HEK293 (cell line): ENCODE data around the gene DOK6.

ENCODE experiments used
- CTCF ChIA-PET: fragments of 350-600 bp; formaldehyde crosslinking; extraction: SDS; loops from one replicate; lab custom pipeline; 2021; ENCODE audit warnings: antibody characterized with exemption; lab: Yijun Ruan, JAX
- POLR2A ChIA-PET: fragments of 300-600 bp; formaldehyde crosslinking; extraction: SDS; loops from one replicate; lab custom pipeline; 2020; ENCODE audit warnings: antibody characterized with exemption, inconsistent platforms; lab: Yijun Ruan, JAX
- H3K27ac ChIP-seq: fragments of 200-500 bp; sonication (Bioruptor generic); 2 replicates; pipeline ENCODE4 v1.5.1; 2014; ENCODE audit warnings: low read depth, low read length, control low read depth, inconsistent platforms; ENCODE audit errors: extremely low read depth
- H3K36me3 ChIP-seq, 2 experiments: fragments of 200-500 bp in 1 of 2; sonication (Bioruptor generic) in 1 of 2; 1 replicate in 1 of 2; 2 replicates in 1 of 2; pipeline ENCODE4 v1.5.1; 2014 to 2017; ENCODE audit warnings: inconsistent platforms in 2 of 2, low read length in 2 of 2; ENCODE audit not compliant: control insufficient read depth in 2 of 2, insufficient read depth in 1 of 2
- H3K4me1 ChIP-seq: fragments of 200-500 bp; sonication (Bioruptor generic); 2 replicates; pipeline ENCODE4 v1.5.1; 2014; ENCODE audit warnings: mild to moderate bottlenecking, low read length, inconsistent platforms; ENCODE audit not compliant: control insufficient read depth, insufficient read depth
- H3K4me3 ChIP-seq: 2 replicates; pipeline ENCODE4 v1.5.1; 2011; ENCODE audit warnings: low read depth, mild to moderate bottlenecking, control low read depth, low read length, moderate library complexity
- H3K9me3 ChIP-seq: fragments of 200-500 bp; sonication (Bioruptor generic); 2 replicates; pipeline ENCODE4 v1.5.1; 2014; ENCODE audit warnings: low read depth, low read length, inconsistent platforms; ENCODE audit not compliant: control insufficient read depth, insufficient read depth
- BCL11B ChIP-seq: fragments of 450-650 bp; formaldehyde crosslinking; IDR thresholded peaks from 2 replicates; pipeline ENCODE4 v1.5.1; 2016; ENCODE audit warnings: low read depth, missing biosample characterization, missing genetic modification characterization
- EGR2 ChIP-seq: fragments of 450-650 bp; formaldehyde crosslinking; IDR thresholded peaks from 2 replicates; pipeline ENCODE4 v1.5.1; 2016; ENCODE audit warnings: low read depth, missing biosample characterization, missing genetic modification characterization
- FEZF1 ChIP-seq: fragments of 450-650 bp; formaldehyde crosslinking; IDR thresholded peaks from 2 replicates; pipeline ENCODE4 v1.5.1; 2016; ENCODE audit warnings: missing biosample characterization, missing genetic modification characterization
- OVOL3 ChIP-seq: fragments of 450-650 bp; formaldehyde crosslinking; IDR thresholded peaks from 2 replicates; pipeline ENCODE4 v1.5.1; 2016; ENCODE audit warnings: missing biosample characterization, missing genetic modification characterization
- TCF7L2 ChIP-seq: IDR thresholded peaks from 2 replicates; pipeline ENCODE4 v1.6.1; 2011; ENCODE audit warnings: low read depth, mild to moderate bottlenecking, inconsistent platforms, low read length, moderate library complexity, borderline replicate concordance
- TRIM28 ChIP-seq: IDR thresholded peaks from 2 replicates; pipeline ENCODE4 v1.6.1; 2011; ENCODE audit warnings: low read length, control low read depth, borderline replicate concordance
- ZBTB20 ChIP-seq: fragments of 450-650 bp; formaldehyde crosslinking; IDR thresholded peaks from 2 replicates; pipeline ENCODE4 v1.5.1; 2016; ENCODE audit warnings: missing biosample characterization, missing genetic modification characterization
- ZNF18 ChIP-seq: fragments of 450-650 bp; formaldehyde crosslinking; IDR thresholded peaks from 2 replicates; pipeline ENCODE4 v1.5.1; 2016; ENCODE audit warnings: missing biosample characterization, missing genetic modification characterization
- ZNF214 ChIP-seq: fragments of 450-650 bp; formaldehyde crosslinking; IDR thresholded peaks from 2 replicates; pipeline ENCODE4 v1.5.1; 2017; ENCODE audit warnings: missing biosample characterization, mild to moderate bottlenecking, missing genetic modification characterization, borderline replicate concordance
- ZNF23 ChIP-seq: fragments of 450-650 bp; formaldehyde crosslinking; IDR thresholded peaks from 2 replicates; pipeline ENCODE4 v1.5.1; 2016; ENCODE audit warnings: missing biosample characterization, missing genetic modification characterization, borderline replicate concordance
- ZNF48 ChIP-seq: fragments of 450-650 bp; formaldehyde crosslinking; IDR thresholded peaks from 2 replicates; pipeline ENCODE4 v1.5.1; 2016; ENCODE audit warnings: missing biosample characterization, missing genetic modification characterization
- ZNF571 ChIP-seq: fragments of 450-650 bp; formaldehyde crosslinking; IDR thresholded peaks from 2 replicates; pipeline ENCODE4 v1.5.0; 2017; ENCODE audit warnings: missing biosample characterization, missing genetic modification characterization
- ZNF623 ChIP-seq: fragments of 450-650 bp; formaldehyde crosslinking; IDR thresholded peaks from 2 replicates; pipeline ENCODE4 v1.5.1; 2016; ENCODE audit warnings: missing biosample characterization, missing genetic modification characterization
- ZNF791 ChIP-seq: fragments of 450-650 bp; formaldehyde crosslinking; IDR thresholded peaks from 2 replicates; pipeline ENCODE4 v1.5.1; 2016; ENCODE audit warnings: missing biosample characterization, missing genetic modification characterization
- ZNF830 ChIP-seq: fragments of 450-650 bp; IDR thresholded peaks from 2 replicates; pipeline ENCODE4 v1.5.0; 2018; ENCODE audit warnings: missing biosample characterization, missing genetic modification characterization, low read depth, mild to moderate bottlenecking, moderate library complexity
- ZNF843 ChIP-seq: fragments of 450-650 bp; formaldehyde crosslinking; IDR thresholded peaks from 2 replicates; pipeline ENCODE4 v1.5.1; 2016; ENCODE audit warnings: missing biosample characterization, missing genetic modification characterization
- ZSCAN5A ChIP-seq: fragments of 450-650 bp; formaldehyde crosslinking; IDR thresholded peaks from 2 replicates; pipeline ENCODE4 v1.5.1; 2016; ENCODE audit warnings: missing biosample characterization, missing genetic modification characterization
- TF ChIP-seq, protein P1 (sequence below): fragments of 450-650 bp; formaldehyde crosslinking; IDR thresholded peaks from 2 replicates; pipeline ENCODE4 v1.5.1; 2016; ENCODE audit warnings: missing biosample characterization, missing genetic modification characterization
- TF ChIP-seq, protein P2 (sequence below): fragments of 450-650 bp; formaldehyde crosslinking; IDR thresholded peaks from 2 replicates; pipeline ENCODE4 v1.5.1; 2016; ENCODE audit warnings: missing biosample characterization, missing genetic modification characterization

DOK6 gene

DNA sequence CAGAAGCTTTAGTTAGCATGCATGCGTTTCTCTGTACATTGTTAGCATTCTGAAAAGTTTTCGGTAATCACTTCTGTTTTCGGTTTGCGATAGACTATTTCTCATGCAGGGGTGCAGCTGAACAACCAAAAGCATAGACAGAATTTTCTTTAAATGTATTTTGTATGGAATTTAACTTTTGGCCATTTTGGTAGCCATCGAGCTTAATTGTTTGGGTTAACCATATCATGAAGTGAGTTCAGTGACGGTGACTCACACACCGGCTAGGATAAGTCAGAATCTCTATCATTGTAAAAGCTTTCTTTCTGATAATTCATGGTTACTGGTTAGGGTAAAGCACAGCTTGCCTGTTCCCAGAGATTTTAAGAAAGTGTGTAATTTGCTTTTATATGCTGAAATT, 439.8 kb downstream of the DOK6 start:
- CTCF ChIA-PET, result interaction anchor here (0.7 kb wide), 1 partner anchor 98 kb away, joined by 3 read pairs; no protein-coding TSS in a partner anchor

DNA sequence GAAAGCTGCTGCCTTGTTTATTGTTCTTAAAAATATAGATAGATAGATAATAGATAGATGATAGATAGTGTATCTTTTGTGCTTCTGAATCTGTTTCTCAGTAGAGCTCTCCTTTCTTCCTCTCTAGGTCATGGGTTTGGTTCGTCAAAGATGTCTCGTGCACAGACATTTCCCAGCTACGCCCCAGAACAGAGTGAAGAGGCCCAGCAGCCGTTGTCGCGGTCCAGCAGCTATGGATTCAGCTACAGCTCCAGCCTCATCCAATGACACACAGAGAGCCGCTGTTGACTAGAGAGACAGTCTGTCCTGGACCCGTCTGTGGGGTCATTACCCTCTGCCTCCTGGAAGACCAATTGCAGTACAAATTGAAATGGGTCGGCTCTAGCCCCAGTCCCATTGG, 440.4 kb downstream of the DOK6 start:
- TF ChIP-seq ZNF830 (tag by site-specific recombination) (no peak), ZNF48 (tag by site-specific recombination) (no peak), TRIM28 (no peak)
- Histone ChIP-seq H3K36me3 (no peaks in the 10 kb centered on the region), H3K27ac (no peak overlapping the region), H3K4me3 (no peak overlapping the region), H3K9me3 (no peaks in the 10 kb centered on the region), H3K4me1 (peaks cover 8% of the 10 kb centered on the region)
- POLR2A ChIA-PET, result no interaction called here
- CTCF ChIA-PET, result no interaction called here

More for the DNA sequence above, 439.8 kb downstream of the DOK6 start:
- TF ChIP-seq ZNF571 (tag by site-specific recombination) (no peak), ZNF18 (tag by site-specific recombination) (no peak), OVOL3 (tag by site-specific recombination) (no peak), ZSCAN5A (tag by site-specific recombination) (no peak)
- no peaks in the 10 kb centered on the region for H3K36me3 ChIP-seq
- H3K4me3 ChIP-seq, result no peak overlapping the region
- peaks cover 3% of the 10 kb centered on the region; the same call in 1 of the 2 replicates for H3K4me1 ChIP-seq
- no peaks in the 10 kb centered on the region for H3K9me3 ChIP-seq
- POLR2A ChIA-PET, result no interaction called here
- H3K27ac ChIP-seq, result no peak overlapping the region

DNA sequence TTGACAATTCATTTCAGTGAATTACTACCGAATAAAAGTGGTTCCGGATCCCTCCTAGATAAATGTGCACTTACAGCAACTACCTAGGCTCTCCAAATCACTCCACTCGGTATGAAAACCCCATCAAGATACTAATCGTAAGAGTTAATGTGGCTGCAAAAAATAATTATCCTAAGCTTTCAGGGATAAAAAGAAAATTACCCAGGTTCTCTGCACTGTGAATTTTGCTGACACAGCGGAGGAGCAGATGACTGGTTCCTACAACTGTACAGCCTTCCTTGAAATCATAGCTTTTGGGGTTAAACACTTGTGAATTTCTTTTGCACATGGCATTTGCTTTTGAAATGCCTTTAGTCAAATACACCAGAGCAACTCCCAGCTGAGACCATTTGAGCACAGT, 442.3 kb downstream of the DOK6 start:
- ChIA-PET POLR2A (no interaction called here), CTCF (interaction anchor here (0.7 kb wide), 1 partner anchor 573 kb away, joined by 6 read pairs; no protein-coding TSS in a partner anchor)
- H3K4me3 ChIP-seq, result no peak overlapping the region
- H3K9me3 ChIP-seq, result no peaks in the 10 kb centered on the region
- H3K36me3 ChIP-seq, result no peaks in the 10 kb centered on the region
- peaks cover 13% of the 10 kb centered on the region for H3K4me1 ChIP-seq
- H3K27ac ChIP-seq, result no peak overlapping the region
- TF ChIP-seq, protein P1, sequence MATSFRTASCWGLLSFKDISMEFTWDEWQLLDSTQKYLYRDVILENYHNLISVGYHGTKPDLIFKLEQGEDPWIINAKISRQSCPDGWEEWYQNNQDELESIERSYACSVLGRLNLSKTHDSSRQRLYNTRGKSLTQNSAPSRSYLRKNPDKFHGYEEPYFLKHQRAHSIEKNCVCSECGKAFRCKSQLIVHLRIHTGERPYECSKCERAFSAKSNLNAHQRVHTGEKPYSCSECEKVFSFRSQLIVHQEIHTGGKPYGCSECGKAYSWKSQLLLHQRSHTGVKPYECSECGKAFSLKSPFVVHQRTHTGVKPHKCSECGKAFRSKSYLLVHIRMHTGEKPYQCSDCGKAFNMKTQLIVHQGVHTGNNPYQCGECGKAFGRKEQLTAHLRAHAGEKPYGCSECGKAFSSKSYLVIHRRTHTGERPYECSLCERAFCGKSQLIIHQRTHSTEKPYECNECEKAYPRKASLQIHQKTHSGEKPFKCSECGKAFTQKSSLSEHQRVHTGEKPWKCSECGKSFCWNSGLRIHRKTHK, result no peak
- TF ChIP-seq ZNF214 (no peak), ZNF843 (tag by site-specific recombination) (no peak), ZBTB20 (tag by site-specific recombination) (no peak), ZNF791 (no peak), BCL11B (tag by site-specific recombination) (no peak), TCF7L2 (no peak), ZNF18 (tag by site-specific recombination) (no peak), ZNF623 (no peak), FEZF1 (no peak), EGR2 (tag by site-specific recombination) (no peak), ZNF23 (tag by site-specific recombination) (no peak)
- TF ChIP-seq, protein P2, sequence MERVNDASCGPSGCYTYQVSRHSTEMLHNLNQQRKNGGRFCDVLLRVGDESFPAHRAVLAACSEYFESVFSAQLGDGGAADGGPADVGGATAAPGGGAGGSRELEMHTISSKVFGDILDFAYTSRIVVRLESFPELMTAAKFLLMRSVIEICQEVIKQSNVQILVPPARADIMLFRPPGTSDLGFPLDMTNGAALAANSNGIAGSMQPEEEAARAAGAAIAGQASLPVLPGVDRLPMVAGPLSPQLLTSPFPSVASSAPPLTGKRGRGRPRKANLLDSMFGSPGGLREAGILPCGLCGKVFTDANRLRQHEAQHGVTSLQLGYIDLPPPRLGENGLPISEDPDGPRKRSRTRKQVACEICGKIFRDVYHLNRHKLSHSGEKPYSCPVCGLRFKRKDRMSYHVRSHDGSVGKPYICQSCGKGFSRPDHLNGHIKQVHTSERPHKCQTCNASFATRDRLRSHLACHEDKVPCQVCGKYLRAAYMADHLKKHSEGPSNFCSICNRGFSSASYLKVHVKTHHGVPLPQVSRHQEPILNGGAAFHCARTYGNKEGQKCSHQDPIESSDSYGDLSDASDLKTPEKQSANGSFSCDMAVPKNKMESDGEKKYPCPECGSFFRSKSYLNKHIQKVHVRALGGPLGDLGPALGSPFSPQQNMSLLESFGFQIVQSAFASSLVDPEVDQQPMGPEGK (tag by site-specific recombination), result no peak
